Astrocyte of the cerebellum (primary cell): ENCODE measurements around the gene TTLL5.

Experiments used
- DNase-seq: peaks from one replicate; pipeline ENCODE4 v3.0.0-alpha.2; 2011; ENCODE audit warnings: low read depth
- H3K4me3 ChIP-seq: 2 replicates; pipeline ENCODE4 v1.5.1; 2011; ENCODE audit warnings: mild to moderate bottlenecking, low read depth, low read length, moderate library complexity
- in situ Hi-C: cut with HindIII; loops from 2 replicates; pipeline ENCODE4 v1.10.0; 2017; ENCODE audit warnings: low sequenced_read_pairs
- TF ChIP-seq, protein P1 (sequence below): IDR thresholded peaks from 2 replicates; pipeline ENCODE4 v1.5.1; 2012; ENCODE audit warnings: low read length, low read depth, moderate library complexity, mild to moderate bottlenecking; ENCODE audit errors: missing control alignments

TTLL5 gene

GRCh38 chr14:75626396-75626795 is 34.6 kb upstream of the TTLL5 start:
- DNase-seq: no peak
- in situ Hi-C loops: no loop called here
- TF ChIP-seq, protein P1, sequence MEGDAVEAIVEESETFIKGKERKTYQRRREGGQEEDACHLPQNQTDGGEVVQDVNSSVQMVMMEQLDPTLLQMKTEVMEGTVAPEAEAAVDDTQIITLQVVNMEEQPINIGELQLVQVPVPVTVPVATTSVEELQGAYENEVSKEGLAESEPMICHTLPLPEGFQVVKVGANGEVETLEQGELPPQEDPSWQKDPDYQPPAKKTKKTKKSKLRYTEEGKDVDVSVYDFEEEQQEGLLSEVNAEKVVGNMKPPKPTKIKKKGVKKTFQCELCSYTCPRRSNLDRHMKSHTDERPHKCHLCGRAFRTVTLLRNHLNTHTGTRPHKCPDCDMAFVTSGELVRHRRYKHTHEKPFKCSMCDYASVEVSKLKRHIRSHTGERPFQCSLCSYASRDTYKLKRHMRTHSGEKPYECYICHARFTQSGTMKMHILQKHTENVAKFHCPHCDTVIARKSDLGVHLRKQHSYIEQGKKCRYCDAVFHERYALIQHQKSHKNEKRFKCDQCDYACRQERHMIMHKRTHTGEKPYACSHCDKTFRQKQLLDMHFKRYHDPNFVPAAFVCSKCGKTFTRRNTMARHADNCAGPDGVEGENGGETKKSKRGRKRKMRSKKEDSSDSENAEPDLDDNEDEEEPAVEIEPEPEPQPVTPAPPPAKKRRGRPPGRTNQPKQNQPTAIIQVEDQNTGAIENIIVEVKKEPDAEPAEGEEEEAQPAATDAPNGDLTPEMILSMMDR: no peak
- no peak overlapping the region for H3K4me3 ChIP-seq

DNA sequence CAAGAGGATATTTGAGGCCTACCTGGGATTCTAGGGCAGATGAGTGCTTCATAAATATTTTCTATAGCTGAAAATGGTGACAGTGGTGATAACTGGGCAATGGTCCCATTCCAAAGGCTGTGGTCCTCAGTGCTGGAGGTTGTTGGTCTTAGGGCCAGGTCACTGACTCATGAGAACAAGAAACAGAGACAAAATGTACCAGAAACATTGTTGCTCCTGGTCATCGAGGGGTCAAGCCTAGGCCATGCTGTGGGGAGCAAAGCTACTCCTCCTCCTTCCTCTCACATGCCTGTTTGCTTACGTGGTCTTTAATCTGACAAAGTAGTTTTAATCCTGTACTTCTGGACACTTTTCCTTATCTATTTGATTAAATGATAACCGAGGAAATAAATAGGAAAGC is 34.2 kb upstream of the TTLL5 start:
- TF ChIP-seq, protein P1: no peak
- H3K4me3 ChIP-seq: no peak overlapping the region
- in situ Hi-C loops: no loop called here
- no peak for DNase-seq

DNA sequence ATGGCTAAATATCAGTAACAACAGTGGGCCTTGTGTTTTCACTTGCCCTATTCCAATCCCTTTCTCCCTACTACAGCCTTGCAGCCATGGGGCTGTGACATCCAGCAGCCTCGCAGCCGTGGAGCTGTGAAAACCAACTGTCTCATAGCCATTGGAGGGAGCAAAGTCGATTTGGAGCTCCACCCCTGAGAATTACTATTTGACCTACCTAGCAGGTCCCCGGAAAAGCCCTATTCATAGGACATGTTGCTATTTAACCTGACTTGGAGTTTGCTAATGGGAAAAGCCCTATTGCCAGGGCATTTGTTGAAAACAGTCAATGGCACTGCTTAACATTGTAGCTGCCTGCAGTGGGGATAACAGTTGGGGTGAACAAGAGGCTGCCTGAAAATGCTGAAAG is 33.6 kb upstream of the TTLL5 start:
- in situ Hi-C loops: no loop called here
- DNase-seq: no peak
- TF ChIP-seq, protein P1: no peak
- H3K4me3 ChIP-seq: no peak overlapping the region

GRCh38 chr14:75628816-75629215 is 32.2 kb upstream of the TTLL5 start:
- DNase-seq: no peak
- in situ Hi-C loops: no loop called here
- TF ChIP-seq, protein P1: no peak
- no peak overlapping the region for H3K4me3 ChIP-seq

DNA sequence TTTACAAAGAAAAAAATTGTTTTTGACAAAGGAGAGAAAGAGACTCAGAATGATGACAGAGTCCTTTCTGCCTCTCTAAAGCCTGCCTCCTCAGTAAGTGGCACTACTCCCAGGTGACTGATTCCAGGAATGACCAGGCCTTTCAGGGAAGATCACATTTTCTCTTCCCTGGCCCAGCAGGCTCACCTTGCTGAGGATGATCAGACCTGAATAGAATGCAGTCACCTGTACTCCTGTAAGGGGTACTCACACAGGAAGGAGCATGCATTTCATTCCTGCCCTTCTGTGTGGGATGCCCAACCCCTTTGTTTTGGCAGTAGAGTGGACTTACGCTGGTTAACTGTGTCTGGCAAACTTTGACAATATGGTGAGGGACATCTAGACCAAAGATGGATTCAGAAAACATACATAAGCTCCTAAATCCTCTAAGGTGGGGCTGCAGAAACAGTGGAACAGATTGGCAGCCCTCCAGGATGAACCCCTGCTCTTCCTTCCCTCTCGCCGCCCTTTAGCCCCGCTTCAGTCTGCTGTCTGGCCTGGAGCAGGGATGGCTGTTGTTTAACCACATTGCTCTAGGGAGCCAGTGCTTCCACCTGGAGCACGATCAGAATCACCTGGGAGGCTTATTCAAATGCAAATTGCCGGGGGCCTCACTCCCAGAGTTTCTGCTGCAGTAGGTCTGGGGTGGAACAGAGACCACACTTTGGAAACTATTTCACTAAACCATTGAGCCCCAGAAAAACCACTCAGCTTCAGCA is 30.2 kb upstream of the TTLL5 start:
- in situ Hi-C loops: no loop called here
- H3K4me3 ChIP-seq: no peak overlapping the region
- no peak for DNase-seq
- TF ChIP-seq, protein P1: no peak

- no peak for DNase-seq
- TF ChIP-seq, protein P1: no peak
- in situ Hi-C loops: no loop called here
- no peak overlapping the region for H3K4me3 ChIP-seq
These were observed 29.6 kb upstream of the TTLL5 start for GRCh38 chr14:75631453-75631831.

GRCh38 chr14:75634848-75635247 is 26.2 kb upstream of the TTLL5 start:
- no peak overlapping the region for H3K4me3 ChIP-seq
- DNase-seq: no peak
- in situ Hi-C loops: no loop called here
- TF ChIP-seq, protein P1: no peak
